Vagina (tissue), 2 donors: ENCODE measurements around the gene DYRK1A.

Experiments used
- CTCF ChIP-seq, 3 experiments: fragments of 450-650 bp in 2 of 3; fragments of 200-600 bp in 1 of 3; sonication (generic) in 1 of 3; IDR thresholded peaks; one replicate each; pipeline ENCODE4 v1.5.1; 2017 to 2019; ENCODE audit warnings: antibody characterized with exemption in 3 of 3, mild to moderate bottlenecking in 2 of 3, moderate library complexity in 2 of 3
- POLR2AphosphoS5 ChIP-seq, 2 donors: sonication (generic); formaldehyde crosslinking; IDR thresholded peaks; one replicate each; pipeline ENCODE4 v1.9.0; 2017; ENCODE audit warnings: antibody characterized with exemption in 2 of 2, mild to moderate bottlenecking in 2 of 2, low read depth in 1 of 2; ENCODE audit not compliant: insufficient read depth in 1 of 2

DNA sequence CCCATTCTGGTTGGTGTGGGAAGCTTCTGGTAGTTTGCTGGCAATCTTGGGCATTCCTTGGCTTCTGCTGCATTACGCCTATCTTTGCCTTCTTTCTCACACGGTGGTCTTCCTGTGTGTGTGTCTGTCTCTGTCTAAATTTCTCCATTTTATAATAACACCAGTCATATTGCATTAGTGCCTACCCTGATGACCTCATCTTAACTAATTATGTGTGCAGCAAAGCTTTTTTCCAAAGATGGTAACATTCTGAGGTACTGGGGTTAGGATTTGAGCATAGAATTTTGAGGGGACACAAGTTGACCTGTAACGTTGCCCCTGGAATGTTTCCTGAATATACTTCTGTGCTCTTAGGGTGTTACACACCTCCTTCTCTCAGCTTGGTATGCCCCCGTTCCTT is 77.1 kb downstream of the DYRK1A start:
- no peak for TF ChIP-seq CTCF (IDR thresholded peaks at IDR 0.05)
- TF ChIP-seq POLR2AphosphoS5 (IDR thresholded peaks at IDR 0.05; ENCODE audit: insufficient read depth in 1 of 2, low read depth in 1 of 2): no peak
